Right lobe of liver (tissue), 4 donors: ENCODE data around the gene ARHGEF12.

Experiments used
- CTCF ChIP-seq, 4 donors: fragments of 200-600 bp in 3 of 4; fragments of 450-650 bp in 1 of 4; IDR thresholded peaks; one replicate each; pipeline versions ENCODE4 v1.5.1 to v1.8.0; 2016 to 2022; ENCODE audit warnings: antibody characterized with exemption in 4 of 4, mild to moderate bottlenecking in 2 of 4
- POLR2A ChIP-seq: fragments of 450-650 bp; IDR thresholded peaks from one replicate; pipeline ENCODE4 v1.6.1; 2017; ENCODE audit warnings: antibody characterized with exemption, mild to moderate bottlenecking
- donor health status: DM: no; HTN: no; CAD: no.
- donor health status: DM: no; HTN: no; CAD: no.
- donor health status: DM: no; HTN: yes; CAD: no.

- TF ChIP-seq CTCF (IDR thresholded peaks at IDR 0.05) (no peak), POLR2A (peak; percentile 48)
Observed at GRCh38 chr11:120339394-120339890, 3.2 kb downstream of the ARHGEF12 start.
